Dedifferentiated amniotic fluid mesenchymal stem cell (primary cell): ENCODE results near the gene MAPK4.

Experiments
- DNase-seq: peaks from one replicate; pipeline ENCODE4 v3.0.0-alpha.2; 2016; ENCODE audit errors: extremely low spot score

Gene MAPK4

DNA sequence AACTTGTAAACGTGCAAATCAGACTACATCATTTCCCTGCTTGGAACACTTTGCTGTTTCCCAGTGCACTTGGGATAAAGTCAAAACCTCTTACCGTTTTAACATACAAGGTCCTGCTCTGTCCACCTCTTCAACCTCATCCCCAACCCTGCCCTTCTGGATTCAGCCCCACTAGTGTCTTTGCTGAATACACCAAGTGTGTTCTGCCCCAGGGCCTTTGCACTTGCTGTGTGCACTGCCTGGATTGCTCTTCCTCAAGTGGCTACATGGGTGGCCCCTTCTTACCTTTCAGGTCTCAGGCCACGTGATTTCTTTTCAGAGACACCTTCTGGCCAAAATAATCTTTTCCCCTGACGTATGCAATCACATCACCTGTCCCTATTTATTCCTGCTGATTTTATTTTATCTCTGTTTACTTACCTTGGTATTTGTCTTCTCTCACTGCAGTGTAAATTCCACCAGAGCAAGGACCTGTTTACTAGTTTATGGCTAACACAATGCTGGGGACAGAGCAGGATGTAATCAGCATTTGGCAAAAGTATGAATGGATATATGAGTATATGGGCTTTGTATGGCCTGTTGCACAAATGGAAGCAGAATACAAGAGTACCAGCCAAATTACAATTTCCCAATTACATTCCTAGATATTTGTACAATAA lies 63.9 kb downstream of the MAPK4 start:
- DNase-seq: no peak

- no peak for DNase-seq
These were observed 65.1 kb downstream of the MAPK4 start for GRCh38 chr18:50624981-50625380.

DNA sequence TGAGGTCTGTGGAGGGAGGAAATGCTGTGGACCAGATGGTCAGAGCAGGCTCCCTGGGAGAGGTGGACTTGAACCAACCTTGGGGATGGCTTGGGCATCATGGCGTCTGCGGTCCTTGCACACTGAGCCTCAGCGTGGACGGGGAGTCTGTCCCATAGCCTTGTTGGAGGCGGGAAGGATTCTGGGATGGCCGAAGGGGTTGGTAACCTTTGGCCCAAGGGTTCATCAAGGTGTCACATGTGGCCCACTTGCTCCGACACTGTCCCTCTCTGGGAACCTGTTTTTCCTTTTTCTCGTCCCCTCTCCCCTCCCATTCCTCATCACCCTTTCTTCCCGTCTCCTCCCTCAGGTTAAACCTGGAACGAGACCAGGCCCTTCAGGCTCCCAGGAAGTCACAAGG lies 66.4 kb downstream of the MAPK4 start:
- no peak for DNase-seq

- no peak for DNase-seq
These were observed 68.0 kb downstream of the MAPK4 start for GRCh38 chr18:50627594-50628532.

DNA sequence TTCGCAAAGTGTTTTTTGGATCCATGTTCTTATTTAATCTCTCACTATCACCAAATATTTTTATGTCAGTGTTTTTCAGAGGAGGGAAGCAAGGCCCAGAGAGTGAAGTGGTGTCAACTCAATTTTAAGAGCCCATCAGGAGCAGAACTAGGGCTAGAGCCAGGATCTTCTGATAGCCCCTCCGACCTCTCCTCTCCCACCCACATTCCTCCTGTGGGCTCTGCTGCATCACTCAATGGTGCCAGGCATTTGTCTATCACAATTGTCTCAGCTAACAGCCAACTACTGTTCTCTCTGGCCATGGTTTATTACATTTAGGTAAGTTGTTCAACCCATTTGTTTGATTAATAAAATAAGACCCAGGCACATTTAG lies 68.6 kb downstream of the MAPK4 start:
- DNase-seq: no peak

GRCh38 chr18:50629148-50629631 lies 69.3 kb downstream of the MAPK4 start:
- no peak for DNase-seq

DNA sequence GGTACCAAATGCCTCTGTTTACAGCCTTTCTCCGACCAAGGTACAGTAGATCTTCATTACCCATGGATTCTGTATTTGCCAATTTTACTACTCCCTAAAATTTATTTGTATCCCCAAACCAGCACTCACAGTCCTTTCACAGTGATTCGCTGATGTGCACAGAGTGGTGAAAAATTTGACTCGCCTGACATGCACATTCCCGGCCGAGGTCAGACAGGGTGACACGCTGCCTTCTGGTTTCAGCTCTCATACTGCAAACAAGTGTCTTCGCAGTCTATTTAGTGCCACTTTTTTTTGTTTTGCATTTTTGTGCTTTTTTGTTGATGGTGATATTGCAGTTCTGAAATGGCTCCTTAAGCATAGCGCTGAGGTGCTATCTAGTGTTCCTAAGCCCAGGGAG lies 71.0 kb downstream of the MAPK4 start:
- DNase-seq: no peak

DNA sequence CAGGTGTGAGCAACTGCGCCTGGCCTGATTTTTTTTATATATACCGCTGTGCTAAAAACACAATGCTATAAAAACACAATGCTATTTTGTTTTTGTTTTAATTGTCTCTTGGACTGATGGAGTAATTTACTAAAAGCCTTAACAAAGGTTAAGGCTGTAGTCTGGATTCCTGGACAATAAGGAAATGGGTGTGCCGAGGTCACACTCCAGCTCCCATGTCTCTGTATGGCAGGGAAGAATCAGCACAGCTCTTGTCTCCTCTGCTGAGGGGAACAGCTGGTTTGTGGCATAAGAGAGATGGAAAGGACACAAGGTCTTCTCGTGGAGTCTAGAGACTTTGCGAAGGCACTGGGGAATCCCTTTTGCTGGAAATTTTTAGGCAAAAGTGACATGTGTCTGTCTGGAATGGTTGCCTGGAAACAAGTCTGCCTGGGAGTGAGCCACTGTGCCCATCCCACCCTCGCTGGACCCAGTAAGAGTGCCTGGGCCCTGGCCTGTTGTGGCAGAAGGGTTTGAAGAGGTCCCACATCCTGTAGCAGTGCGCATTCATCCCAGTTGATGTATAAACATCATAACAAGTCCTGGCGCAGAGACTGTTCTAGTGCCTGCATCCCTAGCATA lies 73.1 kb downstream of the MAPK4 start:
- DNase-seq: no peak

DNA sequence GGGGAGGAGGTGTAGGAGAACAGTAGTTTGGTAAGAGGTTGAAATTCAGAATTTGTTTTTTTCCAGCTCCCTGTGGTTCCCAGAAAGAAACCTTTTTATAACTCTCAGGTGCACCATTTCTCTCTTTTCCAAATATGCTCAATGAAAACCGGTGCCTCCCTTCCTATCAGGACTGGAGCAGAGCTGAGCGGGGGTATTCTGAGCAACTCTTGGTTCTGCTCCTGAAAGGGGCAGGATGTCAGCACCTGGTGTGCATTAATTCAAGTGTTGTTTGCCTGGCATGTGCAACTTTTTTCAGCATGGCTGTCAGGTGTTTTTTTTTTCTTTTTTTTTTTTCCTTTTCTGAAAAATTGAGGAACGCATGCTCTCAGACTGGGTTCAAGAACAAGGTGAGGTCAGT lies 74.1 kb downstream of the MAPK4 start:
- no peak for DNase-seq

- DNase-seq: no peak
These were observed 76.6 kb downstream of the MAPK4 start for GRCh38 chr18:50636366-50637057.

GRCh38 chr18:50638016-50638883 lies 78.4 kb downstream of the MAPK4 start:
- no peak for DNase-seq

DNA sequence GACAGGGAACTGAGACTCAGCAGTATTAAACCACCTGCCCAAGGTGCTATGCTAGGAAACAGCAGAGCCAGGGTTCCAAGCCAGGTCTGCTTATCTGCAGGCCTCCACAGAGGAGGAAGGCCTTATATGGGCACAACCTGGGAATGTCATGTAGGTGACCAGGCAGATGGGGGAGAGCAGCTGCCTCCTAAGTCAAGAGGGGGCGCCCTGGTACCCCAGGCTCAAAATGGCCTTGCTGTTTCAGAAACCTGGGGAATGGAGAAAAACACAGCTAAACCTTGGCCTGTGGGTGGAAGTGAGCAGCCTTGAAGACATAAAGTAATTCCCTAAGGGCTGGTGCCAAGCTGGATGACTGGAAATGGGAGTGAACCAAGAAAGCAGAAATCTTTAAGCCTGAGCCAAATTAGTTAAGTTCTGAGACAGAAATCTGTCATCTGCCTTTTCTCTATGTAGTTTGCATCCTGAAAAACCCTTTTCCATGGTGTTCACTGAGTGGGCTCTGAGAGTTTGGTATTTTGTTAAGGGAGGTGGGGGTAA lies 79.1 kb downstream of the MAPK4 start:
- DNase-seq: no peak

DNA sequence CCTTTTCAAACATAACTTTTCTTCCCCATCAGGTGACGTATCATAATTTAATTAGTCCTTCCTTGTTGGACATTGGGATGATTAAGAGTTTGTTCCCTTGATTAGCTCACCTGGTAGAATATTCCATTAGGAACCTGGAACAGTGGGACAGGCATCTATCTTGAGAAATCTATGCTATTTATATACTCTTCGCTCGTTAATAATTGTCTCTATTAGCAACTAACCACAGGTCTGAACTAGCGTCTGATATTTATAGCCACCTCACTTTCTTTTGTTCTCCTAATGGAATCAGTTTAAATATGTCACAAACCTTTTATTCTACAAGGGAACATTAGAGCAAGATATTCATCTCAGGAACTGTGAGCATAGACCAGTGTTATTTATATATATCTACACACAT lies 79.8 kb downstream of the MAPK4 start:
- no peak for DNase-seq

GRCh38 chr18:50642439-50642838 lies 82.6 kb downstream of the MAPK4 start:
- no peak for DNase-seq

DNA sequence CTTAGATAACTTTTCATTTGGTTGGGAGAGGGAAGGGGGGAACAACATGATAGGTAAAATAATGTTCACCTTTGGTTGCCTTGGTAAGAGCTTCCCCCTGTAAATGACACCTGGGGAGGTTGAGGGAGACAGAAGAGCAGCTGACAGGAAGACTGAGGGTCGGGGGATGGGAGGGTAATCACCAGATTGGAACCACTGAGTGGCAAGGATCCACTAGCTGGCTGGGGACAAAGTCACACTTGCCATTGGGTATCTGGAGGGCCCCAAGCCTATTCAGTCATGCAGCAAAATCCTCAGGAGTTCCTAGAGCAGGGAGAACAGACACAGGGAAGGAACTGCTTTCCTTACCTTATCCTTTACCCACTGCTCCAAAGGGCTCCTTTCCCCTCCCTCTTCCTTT lies 84.3 kb downstream of the MAPK4 start:
- no peak for DNase-seq

- no peak for DNase-seq
These were observed 84.9 kb downstream of the MAPK4 start for GRCh38 chr18:50644807-50645206.

GRCh38 chr18:50647237-50647636 lies 87.3 kb downstream of the MAPK4 start:
- no peak for DNase-seq

GRCh38 chr18:50647792-50648191 lies 87.9 kb downstream of the MAPK4 start:
- DNase-seq: no peak

DNA sequence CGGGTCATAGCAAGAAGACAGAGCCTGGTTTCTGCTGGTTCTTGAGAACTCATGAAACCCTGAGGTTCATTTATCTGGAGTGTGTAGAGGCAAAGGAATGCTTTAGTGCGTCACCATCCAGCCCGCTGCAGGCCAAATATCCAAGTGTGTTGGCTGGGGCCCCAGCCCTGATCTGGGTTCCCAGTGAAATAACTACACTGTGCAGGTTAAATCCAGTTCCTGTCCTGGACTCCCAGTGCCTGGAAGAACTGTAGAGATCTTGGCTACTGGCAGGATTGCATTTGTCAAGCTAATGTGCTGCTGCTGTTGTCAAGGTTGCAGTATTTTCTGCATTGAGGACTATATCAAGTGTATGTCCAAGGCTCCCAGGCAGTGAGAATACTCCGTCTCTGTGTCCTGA lies 89.9 kb downstream of the MAPK4 start:
- no peak for DNase-seq

DNA sequence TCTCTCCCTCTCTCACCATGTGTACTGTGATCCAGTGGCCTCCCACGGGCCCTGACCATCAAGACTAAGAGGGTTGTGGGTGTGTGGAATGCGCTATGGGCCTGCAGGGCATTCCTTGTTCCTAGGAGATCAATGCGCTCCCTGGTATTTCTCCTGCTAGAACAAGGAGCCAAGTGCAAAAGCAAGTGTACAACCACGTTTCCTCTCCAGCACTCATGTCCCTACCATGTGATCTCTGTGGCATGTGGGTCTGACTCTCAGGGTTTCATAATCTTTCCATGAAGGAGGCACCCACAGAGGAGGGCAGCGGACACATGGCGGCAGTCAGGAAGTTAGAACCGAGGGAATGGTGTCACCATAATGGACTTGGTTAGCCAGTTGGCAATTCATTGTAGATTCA lies 91.4 kb downstream of the MAPK4 start:
- DNase-seq: no peak
